Bronchial epithelial cell (primary cell): ENCODE data around the gene HOXA3. TPM values are rescaled to one million over a fixed set of nuclear protein-coding genes. Genes with fewer than 3 reads are reported as not detected.
A peak's percentile ranks its signal among the peaks of the same experiment; 100 is the strongest.

ENCODE experiments used
- DNase-seq: peaks from one replicate; pipeline ENCODE4 v3.0.0-alpha.2; 2010; ENCODE audit warnings: low read depth
- FAIRE-seq: peaks from 2 replicates; lab custom pipeline; 2011; peaks lifted over from hg19 to GRCh38; lab: Jason Lieb, UNC
- H3K27me3 ChIP-seq: 2 replicates; pipeline ENCODE4 v1.5.1; 2011; ENCODE audit warnings: low read length; ENCODE audit not compliant: control insufficient read depth, insufficient read depth
- H3K36me3 ChIP-seq: 2 replicates; pipeline ENCODE4 v1.5.1; 2011; ENCODE audit warnings: low read length; ENCODE audit not compliant: control insufficient read depth, insufficient read depth
- H3K4me3 ChIP-seq: 2 replicates; pipeline ENCODE4 v1.5.1; 2011; ENCODE audit warnings: mild to moderate bottlenecking, low read depth, low read length, control low read depth
- total RNA-seq: library from RNA; depleted of rRNA; stranded (reverse); fragments of >200 nt; gene quantifications from 2 replicates; pipeline ENCODE4 v1.2.1, GENCODE V29; 2014
- TF ChIP-seq, protein P1 (sequence below): IDR thresholded peaks from 2 replicates; pipeline ENCODE4 v1.5.1; 2011; ENCODE audit warnings: mild to moderate bottlenecking, moderate library complexity, low read length, control low read depth, inconsistent platforms; ENCODE audit not compliant: insufficient read depth, severe bottlenecking

Gene HOXA3
- total RNA-seq, 1 donor from 2014 or later, result not detected

DNA sequence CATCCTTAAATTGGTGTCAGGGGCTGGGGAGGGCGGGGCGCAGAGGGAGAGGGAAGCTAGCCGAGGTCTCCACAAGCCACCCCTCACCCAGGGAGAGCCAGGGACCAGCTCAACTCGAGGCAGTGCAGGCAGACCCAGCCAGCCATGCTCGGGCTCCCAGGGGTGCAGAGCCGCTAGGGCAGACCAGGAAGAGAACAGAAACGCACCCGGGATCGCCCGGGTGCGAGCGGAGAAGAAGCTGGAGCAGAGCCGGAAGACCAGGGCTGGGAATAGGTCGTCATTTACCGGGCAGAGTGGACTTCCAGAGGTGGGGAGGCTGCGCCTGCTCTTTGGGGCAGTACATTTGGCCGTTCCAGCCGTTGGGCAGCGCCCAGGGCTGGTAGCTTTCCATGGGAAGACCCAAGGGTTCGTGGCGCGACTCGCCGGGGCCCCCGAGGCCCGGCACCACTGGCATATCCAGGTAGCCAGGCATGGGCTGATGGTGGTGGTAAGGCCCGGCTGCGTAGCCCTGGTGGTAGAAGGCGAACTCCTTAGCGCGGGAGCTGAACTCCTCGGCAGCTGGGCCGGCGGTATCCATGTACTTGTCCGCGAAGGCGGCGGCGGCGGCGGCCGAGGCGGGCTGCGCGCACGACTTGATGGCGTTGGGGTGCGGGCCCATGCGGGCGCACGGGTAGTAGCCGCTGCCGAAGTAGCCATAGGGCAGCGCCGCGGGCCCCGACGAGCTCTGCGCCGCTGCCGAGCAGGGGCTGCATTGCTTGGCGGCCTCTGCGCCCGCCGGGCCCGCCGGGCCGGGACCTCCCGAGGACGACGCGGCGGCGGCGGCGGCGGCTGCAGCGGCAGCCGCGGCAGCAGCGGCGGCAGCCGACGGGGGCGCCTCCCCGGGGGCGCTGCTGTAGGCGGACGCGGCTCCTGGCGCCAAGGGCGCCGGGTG is 46.8 kb upstream of the HOXA3 start:
- H3K4me3 ChIP-seq, result no peak overlapping the region
- TF ChIP-seq, protein P1, sequence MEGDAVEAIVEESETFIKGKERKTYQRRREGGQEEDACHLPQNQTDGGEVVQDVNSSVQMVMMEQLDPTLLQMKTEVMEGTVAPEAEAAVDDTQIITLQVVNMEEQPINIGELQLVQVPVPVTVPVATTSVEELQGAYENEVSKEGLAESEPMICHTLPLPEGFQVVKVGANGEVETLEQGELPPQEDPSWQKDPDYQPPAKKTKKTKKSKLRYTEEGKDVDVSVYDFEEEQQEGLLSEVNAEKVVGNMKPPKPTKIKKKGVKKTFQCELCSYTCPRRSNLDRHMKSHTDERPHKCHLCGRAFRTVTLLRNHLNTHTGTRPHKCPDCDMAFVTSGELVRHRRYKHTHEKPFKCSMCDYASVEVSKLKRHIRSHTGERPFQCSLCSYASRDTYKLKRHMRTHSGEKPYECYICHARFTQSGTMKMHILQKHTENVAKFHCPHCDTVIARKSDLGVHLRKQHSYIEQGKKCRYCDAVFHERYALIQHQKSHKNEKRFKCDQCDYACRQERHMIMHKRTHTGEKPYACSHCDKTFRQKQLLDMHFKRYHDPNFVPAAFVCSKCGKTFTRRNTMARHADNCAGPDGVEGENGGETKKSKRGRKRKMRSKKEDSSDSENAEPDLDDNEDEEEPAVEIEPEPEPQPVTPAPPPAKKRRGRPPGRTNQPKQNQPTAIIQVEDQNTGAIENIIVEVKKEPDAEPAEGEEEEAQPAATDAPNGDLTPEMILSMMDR, result no peak
- DNase-seq (no peak), FAIRE-seq (no peak)
- no peaks in the 10 kb centered on the region for H3K36me3 ChIP-seq
- H3K27me3 ChIP-seq, result peaks cover 65% of the 10 kb centered on the region

DNA sequence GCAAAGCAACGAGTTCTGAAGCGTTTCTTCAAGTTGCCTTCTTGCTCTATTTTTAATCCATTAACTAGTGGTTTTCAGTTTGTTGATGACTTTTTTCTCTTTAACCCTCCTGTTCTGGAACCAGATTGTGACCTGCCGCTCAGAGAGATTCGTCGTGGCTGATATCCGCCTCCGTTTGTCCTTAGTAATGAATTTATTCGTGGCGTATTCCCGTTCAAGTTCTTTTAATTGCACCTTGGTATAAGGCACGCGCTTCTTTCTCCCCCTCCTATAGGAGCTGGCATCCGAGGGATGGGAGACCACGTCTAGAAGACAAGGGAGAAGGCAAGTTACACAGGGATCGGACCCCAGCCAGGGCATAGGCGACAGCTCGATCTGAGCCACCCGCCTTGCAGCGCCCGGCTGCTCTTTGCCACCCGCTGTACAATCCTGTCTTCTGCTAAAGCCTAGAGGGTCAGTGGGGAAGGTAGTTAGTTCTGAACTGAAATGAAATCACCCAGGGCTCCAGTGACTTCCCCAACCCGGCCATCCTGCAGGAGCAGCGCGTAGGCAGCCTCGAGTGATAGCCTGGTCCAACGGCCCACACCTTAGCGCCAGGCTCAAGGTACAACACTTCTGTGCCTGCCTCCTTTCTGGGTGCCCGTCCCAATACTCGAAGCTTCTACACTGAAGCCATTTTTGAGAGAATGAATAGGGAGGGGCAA is 45.9 kb upstream of the HOXA3 start:
- TF ChIP-seq, protein P1, result no peak
- DNase-seq, result no peak
- no peaks in the 10 kb centered on the region for H3K36me3 ChIP-seq
- H3K27me3 ChIP-seq, result peaks cover 64% of the 10 kb centered on the region
- H3K4me3 ChIP-seq, result no peak overlapping the region
- FAIRE-seq, result no peak

DNA sequence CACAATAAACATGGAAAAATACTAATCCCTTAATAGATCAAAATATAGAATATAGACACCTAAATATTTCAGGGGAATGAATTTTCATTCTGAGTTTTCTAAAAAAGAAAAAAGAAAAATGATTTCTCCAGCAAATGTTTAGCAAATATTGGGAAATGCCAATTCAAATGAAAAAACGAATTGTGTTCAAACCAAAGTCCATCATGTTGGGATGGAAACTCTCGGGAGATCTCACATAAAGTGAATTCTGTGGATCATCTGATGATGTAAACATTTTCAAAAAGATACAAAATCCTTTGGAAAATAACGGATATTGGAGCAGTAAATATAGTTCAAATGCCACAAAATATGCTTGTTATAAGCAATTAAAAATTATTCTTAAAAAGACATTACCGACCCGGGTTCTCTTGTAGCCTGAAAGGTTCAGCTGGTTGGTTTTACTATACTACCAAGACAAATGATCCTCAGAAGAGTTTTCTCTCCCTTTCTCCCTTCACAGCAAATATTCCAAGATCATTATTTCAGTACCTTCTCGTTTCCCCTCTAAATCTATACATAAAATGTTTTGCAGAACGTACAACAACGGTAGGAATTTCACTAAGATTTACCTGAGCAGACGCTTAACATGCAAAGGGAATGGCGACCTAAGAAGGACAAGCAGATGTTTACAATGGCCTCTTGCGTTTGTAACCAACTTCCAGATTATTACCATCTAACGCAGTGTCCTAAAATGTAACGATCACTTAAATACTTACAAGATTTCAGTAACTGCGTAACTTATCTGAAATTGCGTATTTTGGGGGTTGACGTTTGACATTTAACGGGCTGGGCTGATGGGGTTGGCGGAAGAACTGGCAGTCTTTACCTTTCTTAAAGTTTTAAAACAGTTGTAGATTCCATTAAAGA is 45.0 kb upstream of the HOXA3 start:
- FAIRE-seq, result no peak
- H3K4me3 ChIP-seq, result no peak overlapping the region
- TF ChIP-seq, protein P1, result no peak
- H3K27me3 ChIP-seq, result peaks cover 64% of the 10 kb centered on the region
- no peaks in the 10 kb centered on the region for H3K36me3 ChIP-seq
- DNase-seq, result no peak

DNA sequence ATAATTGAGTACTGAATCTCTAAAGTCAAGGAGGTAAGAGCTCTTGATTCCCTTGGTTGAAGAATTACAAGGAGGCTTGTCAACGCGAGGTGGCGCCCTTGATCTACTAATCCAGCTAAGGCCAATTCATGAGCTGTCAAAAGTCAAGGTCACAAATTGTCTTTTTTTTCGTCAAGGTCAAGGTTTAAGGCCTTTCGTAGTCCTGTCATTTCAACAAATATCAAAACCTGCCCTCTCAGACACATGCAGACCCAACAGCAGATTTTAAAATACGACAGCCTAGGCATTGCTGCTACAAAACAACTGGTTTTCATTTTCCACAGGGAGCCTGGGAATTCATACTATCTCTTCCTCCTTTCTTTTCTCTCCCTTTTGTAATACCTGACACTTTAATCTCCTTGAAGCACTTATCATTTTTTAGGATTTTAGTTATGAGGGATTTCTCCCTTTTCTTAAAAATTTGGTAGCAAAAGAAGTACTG is 43.9 kb upstream of the HOXA3 start:
- Histone ChIP-seq H3K36me3 (no peaks in the 10 kb centered on the region), H3K27me3 (peaks cover 65% of the 10 kb centered on the region), H3K4me3 (no peak overlapping the region)
- DNase-seq, result peak; percentile 60
- TF ChIP-seq, protein P1, result peak; percentile 75
- no peak for FAIRE-seq

DNA sequence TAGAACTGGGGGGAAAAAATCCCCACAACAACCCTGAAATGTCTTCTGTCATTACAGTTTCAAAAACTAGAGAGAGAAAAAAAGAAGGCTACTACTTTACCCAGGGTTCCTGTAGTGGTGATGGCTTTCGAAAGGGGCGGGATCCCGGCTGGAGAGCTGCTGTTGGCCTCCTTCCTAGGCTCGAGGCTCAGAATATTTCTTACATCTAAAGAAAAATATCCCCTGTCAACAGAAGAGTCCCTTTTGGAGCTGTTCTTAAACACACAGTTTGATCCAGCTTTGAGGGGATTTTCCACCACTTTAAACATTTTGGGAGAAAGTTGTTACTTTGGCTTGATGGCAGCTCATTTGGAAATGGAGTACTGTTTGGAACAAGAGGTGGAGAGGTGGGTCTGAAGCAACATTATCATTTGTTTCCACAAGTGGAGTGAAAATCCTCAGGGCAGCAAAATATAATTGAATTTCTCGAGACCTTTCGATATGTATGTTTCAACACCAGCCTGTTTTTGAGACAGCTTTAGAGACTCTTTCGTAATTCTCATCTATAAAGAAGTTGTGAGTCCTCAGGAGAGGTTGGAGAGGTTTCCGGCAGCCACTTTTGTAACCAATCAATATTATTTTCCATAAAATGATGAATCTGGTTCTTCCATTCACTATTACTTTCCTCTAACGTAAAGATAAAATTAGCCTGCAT is 42.5 kb upstream of the HOXA3 start:
- H3K4me3 ChIP-seq, result no peak overlapping the region
- FAIRE-seq (no peak), DNase-seq (no peak)
- H3K27me3 ChIP-seq, result peaks cover 68% of the 10 kb centered on the region
- H3K36me3 ChIP-seq, result no peaks in the 10 kb centered on the region
- TF ChIP-seq, protein P1, result no peak
